ENCODE results near the gene CDHR3. TPM values are rescaled to one million over a fixed set of nuclear protein-coding genes. Genes with fewer than 3 reads are reported as not detected.

The CDHR3 gene
- total RNA-seq, 1 donor, result 14.0 TPM

DNA sequence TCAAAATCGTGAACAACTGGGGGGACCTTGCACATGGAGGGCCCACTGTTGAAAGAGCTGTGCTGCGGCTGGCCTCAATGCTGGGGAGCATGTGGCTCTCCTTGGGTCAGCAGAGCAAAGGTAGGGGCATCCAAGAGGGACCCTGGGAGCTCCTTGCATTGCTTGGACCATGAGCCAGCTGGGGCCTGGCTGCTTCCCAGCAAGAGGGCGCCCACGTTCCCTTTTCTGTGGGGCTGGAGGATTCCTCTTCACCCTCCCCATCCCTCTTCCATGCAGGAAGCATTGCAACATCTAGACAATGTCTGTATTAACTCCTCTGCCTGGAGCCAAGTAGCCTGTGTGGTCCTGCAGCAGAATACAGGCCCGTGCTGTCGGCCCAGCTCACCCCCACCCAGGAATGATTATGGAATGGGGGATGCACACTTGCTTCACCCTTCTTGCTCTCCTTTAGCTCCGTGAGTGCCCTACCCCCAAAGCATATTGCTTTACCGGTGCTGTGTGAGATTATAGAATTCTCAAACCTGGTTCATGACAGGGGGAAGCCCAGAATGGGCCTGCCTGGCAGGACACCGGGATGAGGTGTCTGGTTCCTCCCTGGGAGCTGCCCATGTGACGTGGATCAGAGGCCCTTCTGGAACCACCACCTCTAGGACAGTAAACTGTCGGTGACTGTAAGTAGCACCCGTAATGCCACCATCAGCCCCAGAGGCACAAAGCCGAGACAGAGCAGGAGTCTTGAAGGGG lies 87.1 kb downstream of the CDHR3 start:
- no peak overlapping the region for H3K4me3 ChIP-seq (ENCODE audit: low read depth, low read length)
- DNase-seq (ENCODE audit: low read depth), result peak; percentile 79
- TF ChIP-seq, protein P1, sequence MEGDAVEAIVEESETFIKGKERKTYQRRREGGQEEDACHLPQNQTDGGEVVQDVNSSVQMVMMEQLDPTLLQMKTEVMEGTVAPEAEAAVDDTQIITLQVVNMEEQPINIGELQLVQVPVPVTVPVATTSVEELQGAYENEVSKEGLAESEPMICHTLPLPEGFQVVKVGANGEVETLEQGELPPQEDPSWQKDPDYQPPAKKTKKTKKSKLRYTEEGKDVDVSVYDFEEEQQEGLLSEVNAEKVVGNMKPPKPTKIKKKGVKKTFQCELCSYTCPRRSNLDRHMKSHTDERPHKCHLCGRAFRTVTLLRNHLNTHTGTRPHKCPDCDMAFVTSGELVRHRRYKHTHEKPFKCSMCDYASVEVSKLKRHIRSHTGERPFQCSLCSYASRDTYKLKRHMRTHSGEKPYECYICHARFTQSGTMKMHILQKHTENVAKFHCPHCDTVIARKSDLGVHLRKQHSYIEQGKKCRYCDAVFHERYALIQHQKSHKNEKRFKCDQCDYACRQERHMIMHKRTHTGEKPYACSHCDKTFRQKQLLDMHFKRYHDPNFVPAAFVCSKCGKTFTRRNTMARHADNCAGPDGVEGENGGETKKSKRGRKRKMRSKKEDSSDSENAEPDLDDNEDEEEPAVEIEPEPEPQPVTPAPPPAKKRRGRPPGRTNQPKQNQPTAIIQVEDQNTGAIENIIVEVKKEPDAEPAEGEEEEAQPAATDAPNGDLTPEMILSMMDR (IDR thresholded peaks at IDR 0.05; ENCODE audit: insufficient read depth, low read length), result peak; percentile 15

DNA sequence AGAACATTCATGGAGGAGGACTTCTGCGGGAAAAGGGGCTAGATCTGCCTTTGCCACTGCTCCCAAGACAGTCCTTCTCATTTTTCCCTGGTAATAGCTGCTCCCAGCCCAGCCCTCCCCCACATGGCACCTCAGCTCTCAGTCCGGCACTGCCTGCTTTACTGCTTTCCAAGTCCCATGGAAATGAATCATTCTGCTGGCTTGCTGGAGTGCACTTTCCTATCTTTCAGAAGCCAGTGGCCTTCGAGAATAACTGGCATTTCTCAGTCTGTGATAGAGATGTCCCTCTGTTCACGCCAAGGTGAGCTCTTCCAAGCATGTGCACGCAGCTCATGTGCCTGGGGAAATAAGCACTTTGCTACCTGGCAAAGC lies 87.7 kb downstream of the CDHR3 start:
- TF ChIP-seq, protein P1 (IDR thresholded peaks at IDR 0.05; ENCODE audit: insufficient read depth, low read length), result no peak
- DNase-seq (ENCODE audit: low read depth), result peak; percentile 77
- H3K4me3 ChIP-seq (ENCODE audit: low read depth, low read length), result peak overlapping the region; percentile 14

DNA sequence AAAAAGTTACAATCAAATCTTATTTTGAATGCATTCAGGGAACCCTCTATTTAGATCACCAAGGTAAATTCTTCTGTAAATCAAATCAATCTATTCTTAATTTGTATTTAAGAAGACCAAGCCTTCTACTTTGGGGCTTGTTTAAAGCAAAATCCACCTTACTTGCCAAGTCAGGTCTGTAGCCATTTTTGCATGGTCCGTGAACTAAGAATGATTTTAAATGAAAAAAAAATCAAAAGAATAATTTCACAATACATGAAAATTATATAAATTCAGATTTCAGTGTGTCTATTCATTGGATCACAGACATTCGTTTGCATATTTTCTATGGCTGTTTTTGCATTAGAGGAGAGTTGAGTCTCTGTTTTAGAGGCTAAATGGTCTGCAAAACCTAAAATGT lies 89.6 kb downstream of the CDHR3 start:
- TF ChIP-seq, protein P1 (IDR thresholded peaks at IDR 0.05; ENCODE audit: insufficient read depth, low read length), result no peak
- DNase-seq (ENCODE audit: low read depth), result no peak
- no peak overlapping the region for H3K4me3 ChIP-seq (ENCODE audit: low read depth, low read length)

DNA sequence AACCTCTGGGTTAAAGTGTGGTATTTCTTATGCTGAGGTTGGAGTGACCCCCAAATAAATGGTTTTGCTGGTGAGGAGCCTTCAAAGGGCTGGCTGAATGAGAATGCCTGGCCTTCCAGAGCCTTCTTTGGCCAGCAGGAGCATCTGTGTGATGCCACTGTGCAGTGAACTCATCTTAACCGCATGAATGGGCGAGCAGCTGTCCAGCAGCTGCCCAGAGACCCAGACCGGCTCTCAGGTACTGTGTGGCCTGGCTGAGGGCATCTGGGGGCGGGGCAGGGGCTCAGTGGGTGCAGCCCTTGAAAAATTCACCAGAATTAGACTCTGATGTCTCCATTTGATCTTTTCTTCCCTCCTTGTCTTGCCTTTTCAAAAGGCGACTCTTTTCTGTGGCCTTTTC lies 90.0 kb downstream of the CDHR3 start:
- TF ChIP-seq, protein P1 (IDR thresholded peaks at IDR 0.05; ENCODE audit: insufficient read depth, low read length), result no peak
- no peak overlapping the region for H3K4me3 ChIP-seq (ENCODE audit: low read depth, low read length)
- DNase-seq (ENCODE audit: low read depth), result no peak

DNA sequence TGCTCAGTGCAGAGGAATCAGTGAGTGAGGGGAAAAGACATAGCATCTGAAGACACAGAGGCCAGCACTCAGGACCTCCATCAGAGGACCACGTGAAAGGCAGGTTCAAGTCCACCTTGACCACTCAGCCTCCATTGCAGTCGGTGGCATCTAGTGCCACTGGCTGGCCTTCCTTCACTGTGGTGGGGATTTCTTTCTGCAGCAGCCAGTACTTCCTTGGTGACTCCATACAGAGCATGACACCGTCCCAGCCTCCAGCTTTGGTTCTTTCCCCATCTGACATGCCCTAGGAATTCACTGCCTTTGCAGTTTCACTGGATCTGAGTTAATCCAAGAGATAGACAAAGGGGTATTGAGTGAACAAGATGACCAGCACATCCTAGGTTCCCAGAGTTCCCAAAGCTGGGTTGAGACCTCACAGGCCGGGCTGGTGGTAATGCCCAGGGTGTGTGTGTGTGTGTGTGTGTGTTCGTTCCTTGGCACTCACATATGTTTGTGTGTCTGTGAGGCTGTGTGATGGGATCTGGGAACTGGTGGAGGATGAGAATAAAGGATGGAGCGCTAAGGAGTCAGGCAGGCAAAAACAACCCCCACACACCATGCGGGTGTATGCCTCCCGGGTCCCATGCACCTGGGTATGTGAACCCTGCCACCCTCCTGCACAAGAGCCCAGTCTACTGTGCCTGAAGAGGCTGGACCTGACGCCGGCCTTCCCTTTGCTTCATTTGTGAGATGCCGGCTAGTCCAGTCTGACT lies 91.3 kb downstream of the CDHR3 start:
- no peak overlapping the region for H3K4me3 ChIP-seq (ENCODE audit: low read depth, low read length)
- TF ChIP-seq, protein P1 (IDR thresholded peaks at IDR 0.05; ENCODE audit: insufficient read depth, low read length), result no peak

DNA sequence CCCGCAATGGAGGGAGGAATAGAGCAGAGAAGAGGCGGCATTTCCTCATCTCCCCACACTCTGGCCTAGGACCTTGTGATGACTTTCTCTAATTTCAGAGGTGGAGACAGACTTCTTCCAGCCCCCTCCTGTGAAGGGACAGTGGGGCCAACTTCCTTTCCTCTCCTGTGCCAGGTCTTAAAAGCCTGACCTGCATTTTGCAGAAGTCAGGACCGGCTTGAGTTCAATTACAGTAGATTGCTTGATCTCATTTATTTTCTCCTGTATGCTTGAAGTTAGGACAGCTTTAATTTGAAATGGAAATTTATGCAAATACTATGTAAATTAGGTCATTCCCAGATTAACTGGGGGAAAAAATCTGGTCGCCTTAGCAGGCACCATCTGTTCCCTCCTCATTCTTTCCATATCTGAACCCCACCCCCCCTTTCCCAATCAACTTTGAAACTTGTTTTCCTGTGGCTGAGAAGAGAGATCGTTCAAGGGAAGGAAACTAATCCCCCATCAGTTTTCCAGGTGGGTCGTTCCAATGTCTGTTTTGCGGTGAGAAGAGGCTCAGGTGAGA lies 92.0 kb downstream of the CDHR3 start:
- H3K4me3 ChIP-seq (ENCODE audit: low read depth, low read length), result no peak overlapping the region
- TF ChIP-seq, protein P1 (IDR thresholded peaks at IDR 0.05; ENCODE audit: insufficient read depth, low read length), result no peak
- DNase-seq (ENCODE audit: low read depth), result no peak

More for the DNA sequence above, 91.3 kb downstream of the CDHR3 start:
- DNase-seq (ENCODE audit: low read depth), result no peak
